Dermis lymphatic vessel endothelial cell (primary cell): ENCODE measurements around the gene SAE1. TPM values are rescaled to one million over a fixed set of nuclear protein-coding genes. Genes with fewer than 3 reads are reported as not detected.

Experiments
- total RNA-seq: library from RNA; depleted of rRNA; stranded (reverse); fragments of >200 nt; gene quantifications from 2 replicates; pipeline ENCODE4 v1.2.1, GENCODE V29; 2014

The SAE1 gene
- 118 and 142 TPM in 2 replicates for total RNA-seq

DNA sequence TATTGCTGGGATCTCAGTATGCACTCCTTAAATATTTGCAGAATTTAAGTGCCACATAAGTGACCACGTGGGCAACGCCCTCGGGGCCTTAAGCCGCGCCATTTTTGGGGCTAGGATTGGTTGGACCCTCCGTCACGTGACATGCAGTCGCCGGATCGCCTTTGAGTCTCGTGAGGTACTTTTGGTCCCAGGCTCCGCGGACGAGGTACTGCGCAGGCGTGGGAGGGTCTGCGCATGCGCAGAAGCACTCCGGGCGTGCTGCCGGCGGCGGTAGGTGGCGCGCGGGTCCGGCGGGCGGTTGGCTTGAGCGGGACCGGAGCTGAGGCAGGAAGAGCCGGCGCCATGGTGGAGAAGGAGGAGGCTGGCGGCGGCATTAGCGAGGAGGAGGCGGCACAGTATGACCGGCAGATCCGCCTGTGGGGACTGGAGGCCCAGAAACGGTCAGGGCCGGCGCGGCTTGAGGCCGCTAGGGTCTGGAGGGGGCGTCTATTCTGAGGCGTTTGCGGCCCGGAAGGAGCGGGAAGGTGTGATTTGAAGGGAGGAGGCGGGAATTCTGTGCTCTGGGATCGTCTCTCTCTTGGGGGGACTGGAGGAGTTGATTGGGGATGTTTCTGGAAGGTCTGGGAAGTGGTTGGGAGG, at the start of gene SAE1:
Gene SAE1 (plus strand): TSS at position 247 of the 639 bp plus-strand sequence. CDS start 96 bp downstream, at position 343.

DNA sequence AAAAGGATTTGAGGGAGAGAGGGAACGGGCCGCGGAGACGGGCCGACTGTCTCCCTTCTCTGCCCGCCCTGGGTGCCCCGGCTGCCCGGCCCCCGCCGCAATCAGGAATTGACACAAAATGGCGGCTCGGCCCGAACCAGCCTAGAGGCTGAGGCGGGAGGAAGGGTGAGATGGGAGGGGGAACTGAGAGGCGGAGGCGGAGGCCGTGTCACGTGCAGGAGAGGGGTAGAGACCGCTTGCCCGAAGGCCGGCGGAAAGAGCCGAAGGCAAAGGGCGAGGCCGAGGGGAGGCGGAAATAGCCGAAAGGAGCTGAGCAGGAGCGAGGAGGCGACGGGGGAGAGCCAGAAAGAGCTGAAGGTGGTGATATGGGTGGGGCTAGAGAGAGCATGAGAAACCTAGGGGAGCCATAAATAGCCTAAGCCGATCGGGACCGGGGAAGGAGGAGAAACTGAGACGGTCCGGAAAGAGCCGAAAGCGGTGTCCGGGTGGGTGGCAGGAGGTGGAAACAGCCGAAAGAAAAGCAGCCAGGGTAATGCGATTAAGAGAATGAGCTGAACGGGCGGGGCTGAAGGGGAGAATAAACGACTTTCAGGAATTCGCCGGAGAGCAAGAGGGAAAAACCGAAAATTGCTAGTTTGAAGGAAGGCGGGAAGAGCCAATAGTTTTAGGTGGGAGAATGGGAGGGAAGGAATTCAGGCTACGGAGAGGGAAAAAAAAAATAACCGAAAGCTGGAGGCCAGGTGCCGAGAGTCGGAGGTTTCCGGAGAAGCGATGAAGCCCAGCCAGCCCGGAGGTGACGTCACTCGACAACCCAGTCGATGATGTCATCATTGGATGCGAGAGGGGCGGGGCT, 17.4 kb upstream of the SAE1 start, which contains the start of gene ZC3H4:
Gene ZC3H4 (minus strand): TSS at position 780 of the 853 bp plus-strand sequence. CDS start 1,192 bp downstream, outside the sequence.

DNA sequence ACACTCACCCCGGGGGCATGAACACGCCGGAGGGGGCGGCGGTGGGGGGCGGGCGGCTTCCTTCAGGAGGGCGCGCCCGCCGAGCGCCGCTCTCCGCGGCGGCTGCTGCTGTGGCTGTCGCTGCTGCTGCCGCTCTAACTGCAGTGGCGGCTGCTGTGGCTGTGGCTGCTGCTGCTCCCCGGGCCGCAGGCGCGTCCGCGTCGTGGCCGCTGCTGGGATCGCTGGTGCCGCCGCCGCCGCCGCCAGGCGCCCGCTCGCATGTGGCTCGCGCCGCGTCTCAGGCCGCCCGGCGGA, 100.2 kb downstream of the SAE1 start, which contains the start of gene BBC3:
Gene BBC3 (minus strand): TSS at position 279 of the 294 bp plus-strand sequence. CDS start 2,768 bp downstream, outside the sequence.

DNA sequence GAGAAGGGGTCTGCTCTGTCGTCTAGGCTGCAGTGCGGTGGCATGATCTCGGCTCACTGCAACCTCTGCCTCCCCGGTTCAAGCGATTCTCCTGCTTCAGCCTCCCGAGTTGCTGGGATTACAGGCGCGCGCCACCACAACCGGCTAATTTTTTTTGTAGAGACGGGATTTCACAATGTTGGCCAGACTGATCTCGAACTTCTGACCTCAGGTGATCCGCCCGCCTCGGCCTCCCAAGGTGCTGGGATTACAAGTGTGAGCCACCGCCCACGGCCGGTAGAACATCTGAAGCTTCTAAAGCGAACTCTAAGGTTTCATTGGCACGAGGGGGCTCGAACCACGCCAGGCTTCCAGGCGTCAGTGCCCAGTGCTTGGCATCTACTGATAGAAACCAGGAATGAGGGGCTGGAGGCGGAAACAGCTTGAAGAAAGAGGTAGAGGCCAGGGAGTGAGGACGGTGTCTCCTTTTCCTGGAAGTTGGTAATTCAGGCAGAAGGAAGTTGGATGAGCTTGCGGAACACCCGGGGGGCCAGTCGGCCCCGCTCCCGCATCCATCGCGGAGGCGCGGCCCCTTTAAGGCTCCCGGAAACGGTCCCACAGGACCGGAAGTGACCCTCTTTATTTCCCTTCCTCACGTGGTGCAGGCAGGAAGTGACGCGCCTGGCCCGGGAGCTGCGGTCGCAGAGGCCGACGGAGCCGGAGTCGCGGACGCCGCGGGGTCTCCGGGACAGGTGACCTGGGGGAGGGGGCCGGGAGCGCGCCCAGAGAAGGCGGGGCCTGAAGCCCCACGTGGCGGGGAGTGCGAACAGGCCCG, 125.5 kb downstream of the SAE1 start, which contains the start of gene CCDC9:
Gene CCDC9 (plus strand): TSS at position 647 of the 814 bp plus-strand sequence. CDS start 1,876 bp downstream, outside the sequence.

Other genes starting within 250 kb of the SAE1 start
- under 0.01 TPM in 1 of 2 replicates, not detected in the other for gene NPAS1, start 111.0 kb upstream of the SAE1 start, total RNA-seq
- 16.8 and 23.7 TPM in 2 replicates for gene TMEM160, start 82.2 kb upstream of the SAE1 start, total RNA-seq
- 7.7 and 9.1 TPM in 2 replicates for gene ZC3H4, start 17.1 kb upstream of the SAE1 start, total RNA-seq
- gene BBC3, start 100.4 kb downstream of the SAE1 start, total RNA-seq: 12.2 and 17.0 TPM in 2 replicates
- 3.7 and 3.8 TPM in 2 replicates for gene CCDC9, start 125.7 kb downstream of the SAE1 start, total RNA-seq
- gene INAFM1, start 144.1 kb downstream of the SAE1 start, total RNA-seq: 0.69 and 1.1 TPM in 2 replicates
- gene C5AR1, start 179.0 kb downstream of the SAE1 start, total RNA-seq: not detected in 2 replicates
- under 0.01 and 0.11 TPM in 2 replicates for gene C5AR2, start 201.3 kb downstream of the SAE1 start, total RNA-seq
- 3.0 and 6.2 TPM in 2 replicates for gene DHX34, start 218.5 kb downstream of the SAE1 start, total RNA-seq